Astrocyte of the hippocampus (primary cell): Measurements from ENCODE around the gene RBM22.

Experiments
- DNase-seq: peaks from one replicate; pipeline ENCODE4 v3.0.0; 2011; ENCODE audit warnings: low read depth, low spot score

RBM22 gene

DNA sequence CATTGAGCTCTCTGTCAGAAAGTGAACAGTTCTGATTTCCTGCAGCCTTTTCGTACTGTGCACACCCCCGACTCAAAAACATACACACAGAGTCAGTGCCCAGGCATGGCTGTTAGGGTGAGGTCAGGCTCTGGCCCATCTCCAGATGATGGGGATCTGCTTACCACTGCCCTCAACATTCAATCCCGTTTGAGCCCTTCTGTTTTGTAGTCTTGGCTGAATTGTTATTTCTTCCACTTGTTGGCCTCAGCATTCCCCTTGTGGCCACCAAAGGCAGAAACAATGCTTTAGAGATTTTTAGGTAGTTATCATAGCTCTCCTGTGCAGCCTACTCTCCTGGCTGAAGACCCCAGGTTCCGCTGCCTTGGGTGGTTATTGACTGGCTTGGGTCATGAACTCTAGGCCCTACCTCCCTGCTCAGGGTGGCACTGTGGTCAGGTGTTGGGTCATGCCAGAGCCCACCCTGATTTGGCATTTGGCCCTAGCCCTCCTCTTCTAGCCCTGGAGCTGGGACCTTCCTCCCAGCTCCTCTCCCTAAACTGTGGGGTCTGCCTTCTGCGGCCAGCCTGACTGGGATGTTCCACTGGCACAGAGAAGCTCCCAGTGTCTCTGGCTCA, 47.6 kb downstream of the RBM22 start:
- peak; percentile 81 for DNase-seq

DNA sequence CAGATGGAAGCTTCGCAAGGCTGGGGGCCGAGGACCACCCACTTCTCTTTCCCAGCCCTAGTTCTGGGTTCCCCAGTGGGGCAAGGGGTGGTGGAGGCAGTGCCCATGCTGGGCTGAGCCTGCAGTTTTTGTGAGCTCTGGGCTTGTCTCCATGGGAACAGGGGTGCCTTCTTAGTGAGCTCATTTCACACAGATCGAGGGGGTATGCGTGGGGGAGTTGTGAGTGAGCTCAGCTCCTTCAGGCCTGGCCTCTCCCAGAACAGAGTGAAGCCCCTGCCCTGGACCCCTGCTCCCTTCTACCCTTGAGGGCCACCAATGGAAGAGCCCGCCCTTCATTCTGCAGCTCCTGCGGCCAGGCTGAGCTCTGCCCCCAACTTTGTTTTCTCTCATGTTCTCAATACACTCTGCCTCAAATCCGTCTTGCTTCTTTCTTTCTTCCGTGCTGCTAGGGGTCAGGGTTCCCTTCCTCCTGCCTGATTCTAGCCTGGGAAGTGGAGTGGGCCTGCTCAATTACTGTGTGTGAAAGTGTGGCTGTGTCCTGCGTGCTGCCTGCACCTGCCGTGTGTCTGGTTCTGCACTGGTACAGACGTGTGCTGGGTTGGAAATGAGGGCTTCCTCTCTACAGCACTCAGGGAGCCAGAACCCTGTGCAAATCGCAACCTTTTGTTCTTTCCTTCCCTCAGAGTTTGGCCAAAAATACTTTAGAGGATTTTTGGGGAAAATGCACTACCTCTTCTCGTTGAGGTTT, 48.8 kb downstream of the RBM22 start:
- DNase-seq = no peak

DNA sequence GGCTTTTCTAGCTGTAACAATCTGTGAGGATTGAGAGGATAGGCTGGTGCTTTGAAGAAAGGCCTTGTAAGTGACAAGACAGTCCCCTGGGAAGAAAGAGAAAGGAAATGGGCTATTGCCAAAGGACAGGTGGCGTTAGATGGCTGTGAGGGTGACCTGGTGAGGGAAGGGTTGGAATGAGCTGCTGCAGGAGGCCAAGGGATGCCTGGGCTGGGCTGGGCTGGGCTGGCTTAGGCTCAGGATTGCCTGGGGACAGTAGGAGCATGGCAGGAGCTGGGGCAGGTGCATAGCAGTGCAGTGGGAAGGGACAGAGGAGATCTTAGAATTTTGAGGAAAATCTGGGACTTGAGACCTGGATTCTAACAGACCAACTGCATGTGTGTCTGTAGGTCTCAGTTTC, 49.5 kb downstream of the RBM22 start:
- no peak for DNase-seq

DNA sequence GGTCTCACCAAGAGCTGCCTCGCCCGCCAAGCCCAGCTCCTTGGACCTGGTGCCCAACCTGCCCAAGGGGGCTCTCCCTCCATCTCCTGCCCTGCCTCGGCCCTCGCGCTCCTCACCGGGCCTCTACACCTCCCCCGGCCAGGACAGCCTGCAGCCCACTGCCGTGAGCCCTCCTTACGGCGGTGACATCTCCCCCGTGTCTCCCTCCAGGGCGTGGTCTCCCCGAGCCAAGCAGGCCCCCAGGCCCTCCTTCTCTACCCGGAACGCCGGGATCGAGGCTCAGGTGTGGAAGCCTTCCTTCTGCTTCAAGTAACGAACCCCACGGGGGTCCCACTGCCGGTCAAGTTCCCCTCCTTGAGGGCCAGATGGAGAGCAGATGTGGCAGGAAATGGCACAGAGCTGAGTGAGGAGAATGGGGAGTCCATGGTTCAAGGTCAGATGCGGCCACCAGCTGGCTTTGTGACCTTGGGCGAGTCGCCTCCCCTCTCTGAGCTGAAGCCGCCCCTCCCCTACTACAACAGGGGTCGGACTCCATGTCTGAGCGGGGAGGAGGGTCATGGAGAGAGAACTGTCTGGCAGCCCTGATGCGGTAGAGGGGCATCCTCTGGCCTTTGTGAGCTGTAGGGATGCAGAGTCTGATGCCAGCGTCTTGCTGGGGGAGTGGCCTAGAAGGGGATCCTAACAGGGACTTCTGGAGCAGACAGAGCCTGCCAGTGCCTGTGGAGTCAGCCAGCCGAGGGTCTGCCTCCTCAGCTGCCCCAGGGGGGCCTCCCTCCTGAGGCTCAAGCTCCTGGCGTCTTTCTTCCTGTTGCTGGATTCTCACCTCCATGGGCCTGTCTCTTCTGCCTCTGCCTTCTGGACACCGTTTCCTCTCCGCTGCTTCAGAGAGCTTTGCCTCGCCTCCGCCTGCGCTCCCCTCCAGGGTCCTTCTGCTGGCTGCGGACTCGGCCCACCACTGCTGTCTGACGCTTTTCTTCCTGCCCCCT, 50.5 kb downstream of the RBM22 start:
- no peak for DNase-seq

DNA sequence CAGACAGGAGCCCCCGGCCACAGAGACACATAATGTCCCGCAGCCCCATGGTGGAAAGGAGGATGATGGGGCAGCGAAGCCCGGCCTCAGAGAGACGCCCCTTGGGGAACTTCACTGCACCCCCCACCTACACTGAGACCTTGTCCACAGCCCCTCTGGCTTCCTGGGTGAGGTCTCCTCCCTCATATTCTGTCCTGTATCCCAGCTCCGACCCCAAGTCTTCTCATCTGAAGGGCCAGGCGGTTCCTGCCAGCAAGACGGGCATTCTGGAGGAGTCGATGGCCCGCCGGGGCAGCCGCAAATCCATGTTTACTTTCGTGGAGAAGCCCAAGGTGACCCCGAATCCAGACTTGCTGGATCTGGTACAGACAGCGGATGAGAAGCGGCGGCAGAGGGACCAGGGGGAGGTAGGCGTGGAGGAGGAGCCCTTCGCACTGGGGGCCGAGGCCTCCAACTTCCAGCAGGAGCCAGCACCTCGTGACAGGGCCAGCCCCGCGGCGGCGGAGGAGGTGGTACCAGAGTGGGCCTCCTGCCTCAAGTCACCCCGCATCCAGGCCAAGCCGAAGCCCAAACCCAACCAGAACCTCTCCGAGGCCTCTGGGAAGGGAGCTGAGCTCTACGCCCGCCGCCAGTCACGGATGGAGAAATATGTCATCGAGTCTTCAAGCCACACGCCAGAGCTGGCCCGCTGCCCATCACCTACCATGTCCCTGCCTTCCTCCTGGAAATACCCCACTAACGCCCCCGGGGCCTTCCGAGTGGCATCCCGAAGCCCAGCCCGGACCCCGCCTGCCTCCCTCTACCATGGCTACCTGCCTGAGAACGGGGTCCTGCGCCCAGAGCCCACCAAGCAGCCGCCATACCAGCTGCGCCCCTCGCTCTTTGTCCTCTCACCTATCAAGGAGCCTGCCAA, 51.5 kb downstream of the RBM22 start:
- no peak for DNase-seq

DNA sequence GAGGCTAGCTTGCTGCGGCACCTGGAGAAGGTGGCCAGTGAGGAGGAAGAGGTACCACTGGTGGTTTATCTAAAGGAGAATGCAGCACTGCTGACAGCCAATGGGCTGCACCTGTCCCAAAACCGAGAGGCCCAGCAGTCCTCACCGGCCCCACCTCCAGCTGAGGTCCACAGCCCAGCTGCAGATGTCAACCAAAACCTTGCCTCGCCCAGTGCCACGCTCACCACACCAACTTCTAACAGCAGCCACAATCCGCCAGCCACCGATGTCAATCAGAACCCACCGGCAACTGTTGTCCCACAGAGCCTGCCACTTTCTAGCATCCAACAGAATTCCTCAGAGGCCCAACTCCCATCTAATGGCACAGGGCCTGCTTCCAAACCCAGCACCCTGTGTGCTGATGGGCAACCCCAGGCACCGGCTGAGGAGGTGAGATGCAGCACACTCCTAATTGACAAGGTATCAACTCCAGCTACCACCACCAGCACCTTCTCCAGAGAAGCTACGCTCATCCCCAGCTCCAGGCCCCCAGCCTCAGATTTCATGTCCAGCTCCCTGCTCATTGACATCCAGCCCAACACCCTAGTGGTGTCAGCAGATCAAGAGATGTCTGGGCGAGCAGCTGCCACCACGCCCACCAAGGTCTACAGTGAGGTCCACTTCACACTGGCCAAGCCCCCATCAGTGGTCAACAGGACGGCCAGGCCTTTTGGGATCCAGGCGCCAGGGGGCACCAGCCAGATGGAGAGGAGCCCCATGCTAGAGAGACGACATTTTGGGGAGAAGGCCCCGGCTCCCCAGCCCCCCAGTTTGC, 52.4 kb downstream of the RBM22 start:
- no peak for DNase-seq

DNA sequence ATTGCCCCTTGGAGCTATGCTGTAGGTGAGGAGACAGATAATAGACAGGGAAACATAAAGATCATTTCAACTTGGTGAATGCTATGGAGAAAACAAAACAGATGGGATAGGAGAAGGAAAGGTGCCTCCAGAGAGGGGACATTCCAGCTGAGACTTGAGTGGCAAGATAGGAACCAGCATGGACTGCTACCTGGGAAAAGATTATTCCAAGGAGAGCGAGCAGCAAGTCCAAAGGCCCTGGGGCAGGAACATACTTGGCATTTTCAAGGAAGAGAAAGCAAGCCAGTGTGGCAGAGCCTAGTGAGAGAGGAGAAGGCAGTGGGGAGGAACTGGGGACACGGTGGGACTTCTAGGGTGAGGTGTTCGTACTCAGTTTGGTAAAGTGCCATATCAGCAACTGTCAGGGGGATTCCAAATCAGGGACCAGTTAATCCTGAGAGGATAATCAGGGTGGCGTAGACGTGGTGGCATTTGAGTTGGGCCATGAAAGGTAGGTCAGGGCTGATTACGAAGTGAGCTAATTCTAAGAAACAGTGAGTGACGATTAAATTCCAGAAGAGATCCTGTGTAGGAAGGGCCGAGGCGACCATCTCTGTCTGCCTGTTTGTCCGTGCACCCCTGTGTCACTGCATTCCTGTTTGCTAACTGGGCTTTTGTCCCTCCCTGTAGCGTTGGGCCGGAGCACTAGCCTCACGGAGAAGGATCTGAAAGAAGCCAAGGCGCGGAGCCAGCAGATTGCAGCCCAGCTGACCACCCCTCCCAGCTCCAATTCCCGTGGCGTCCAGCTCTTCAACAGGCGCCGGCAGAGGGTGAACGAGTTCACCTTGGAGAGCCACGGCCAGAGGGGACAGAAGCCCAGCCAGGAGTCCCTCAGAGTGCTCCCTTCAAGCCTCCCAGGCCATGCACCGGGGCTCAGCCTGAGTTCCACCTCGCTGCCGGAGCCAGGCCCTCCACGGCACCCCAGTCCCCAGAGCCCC, 53.3 kb downstream of the RBM22 start:
- DNase-seq = peak; percentile 70

DNA sequence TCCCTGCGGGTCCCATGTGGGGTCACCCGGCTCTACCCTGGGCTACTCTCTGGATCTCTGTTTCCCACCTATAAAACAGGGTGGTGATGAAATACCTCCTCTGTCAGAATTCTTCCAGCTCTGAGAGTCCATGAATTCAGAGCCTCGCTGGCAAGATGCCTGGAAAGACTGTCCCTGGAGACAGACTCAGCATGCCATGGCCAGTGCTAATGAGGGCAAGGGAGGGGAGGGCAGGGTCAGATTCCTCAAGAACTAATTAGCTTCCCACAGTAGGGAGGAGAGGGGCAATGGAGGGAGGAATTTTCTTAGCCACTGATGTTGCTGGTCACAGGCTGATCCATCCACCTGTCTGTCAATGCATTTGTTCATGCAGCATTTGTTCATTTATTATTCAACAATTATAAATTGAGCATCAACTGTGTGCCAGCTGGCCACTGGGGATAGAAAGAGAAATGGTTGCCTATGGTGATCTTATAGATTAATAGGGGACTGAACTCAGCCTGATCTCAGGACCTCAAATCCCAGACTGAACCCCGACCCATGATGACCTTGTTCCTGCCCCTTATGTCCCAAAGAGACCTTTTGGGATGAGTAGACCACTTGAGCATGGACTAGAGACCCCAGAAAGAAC, 55.7 kb downstream of the RBM22 start:
- peak; percentile 94 for DNase-seq

DNA sequence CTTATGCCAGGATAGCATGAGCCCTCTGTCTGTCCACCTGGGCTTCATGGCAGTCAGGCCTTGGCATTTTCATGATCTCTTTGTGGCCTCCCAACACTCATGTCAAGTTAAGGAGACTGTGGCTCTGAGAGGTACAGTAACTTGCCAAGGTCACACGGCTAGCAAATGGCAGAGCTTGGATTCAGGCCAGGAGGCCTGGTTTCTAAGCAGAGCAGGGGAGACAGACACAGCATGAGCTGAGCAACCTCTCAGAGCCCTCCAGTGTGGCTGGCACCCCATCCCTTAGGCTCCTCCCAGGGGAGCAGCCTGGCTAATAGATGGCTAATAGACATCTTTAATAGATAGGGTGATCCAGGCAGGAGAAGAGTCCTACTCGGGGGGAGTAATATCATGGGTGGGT, 56.3 kb downstream of the RBM22 start:
- peak; percentile 67 for DNase-seq

DNA sequence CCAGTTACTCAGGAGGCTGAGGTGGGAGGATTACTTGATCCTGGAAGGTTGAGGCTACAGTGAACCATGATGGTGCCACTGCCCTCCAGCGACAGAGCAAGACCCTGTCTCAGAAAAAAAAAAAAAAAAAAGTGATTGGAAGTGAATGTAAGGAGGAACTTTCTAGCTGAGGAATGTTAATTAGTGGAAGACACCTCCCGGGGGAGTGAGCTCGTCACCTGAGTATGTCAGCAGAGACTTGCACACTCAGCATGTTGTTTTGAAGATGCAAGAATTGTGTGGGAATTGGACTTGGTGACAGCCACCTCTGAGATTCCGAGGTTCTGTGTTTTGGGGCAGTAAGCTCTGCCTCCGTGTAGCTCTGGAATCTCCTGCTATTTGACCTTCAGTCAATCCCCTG, 56.8 kb downstream of the RBM22 start:
- peak; percentile 50 for DNase-seq

DNA sequence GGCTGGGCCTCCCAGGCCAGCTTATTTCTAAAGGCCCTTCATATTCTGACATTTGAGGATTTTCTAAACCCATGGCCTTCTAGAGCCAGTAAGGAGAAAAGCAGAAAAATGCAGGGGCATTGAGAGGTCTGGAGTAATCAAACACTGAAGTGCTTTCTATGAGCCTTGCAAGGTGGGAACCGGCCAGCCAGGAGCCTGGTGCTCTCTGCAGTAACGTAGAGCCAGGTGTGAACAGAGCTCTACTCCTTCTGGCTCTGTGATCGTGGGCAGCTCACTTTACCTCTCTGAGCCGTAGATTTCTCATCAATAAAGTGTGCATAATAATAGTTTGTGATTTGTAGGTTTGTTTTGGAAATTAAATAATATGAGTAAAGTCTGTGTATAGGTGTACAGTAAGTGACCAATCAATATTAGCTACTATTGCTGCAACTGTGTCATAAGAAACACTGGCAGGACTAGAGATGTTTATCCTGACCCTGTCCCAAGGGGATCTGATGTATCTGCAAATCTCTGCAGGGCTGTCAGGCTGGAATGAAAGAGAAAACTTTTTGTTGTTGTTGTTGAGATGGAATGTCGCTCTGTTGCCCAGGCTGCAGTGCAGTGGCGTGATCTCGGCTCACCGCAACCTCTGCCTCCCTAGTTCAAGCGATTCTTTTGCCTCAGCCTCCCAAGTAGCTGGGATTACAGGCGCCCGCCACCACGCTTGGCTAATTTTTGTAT, 57.7 kb downstream of the RBM22 start:
- DNase-seq = no peak

DNA sequence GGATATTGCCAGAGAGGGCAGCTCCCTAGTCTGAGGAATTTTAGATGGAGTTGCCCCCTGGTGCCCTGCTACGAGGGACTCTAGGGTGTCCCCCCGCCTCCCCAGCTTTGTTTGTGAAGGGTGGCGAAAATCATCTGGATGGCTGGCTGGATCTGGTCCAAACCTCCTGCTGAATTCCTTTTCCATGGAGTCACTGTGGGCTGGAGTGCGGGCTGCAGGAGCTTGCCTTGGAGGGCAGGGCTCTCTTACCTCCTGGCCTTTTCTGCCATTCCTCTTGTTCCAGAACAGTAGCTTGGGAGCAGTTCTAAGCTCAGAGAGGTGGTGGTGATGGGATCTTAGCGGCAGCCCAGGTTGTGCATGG, 58.3 kb downstream of the RBM22 start:
- peak; percentile 98 for DNase-seq

DNA sequence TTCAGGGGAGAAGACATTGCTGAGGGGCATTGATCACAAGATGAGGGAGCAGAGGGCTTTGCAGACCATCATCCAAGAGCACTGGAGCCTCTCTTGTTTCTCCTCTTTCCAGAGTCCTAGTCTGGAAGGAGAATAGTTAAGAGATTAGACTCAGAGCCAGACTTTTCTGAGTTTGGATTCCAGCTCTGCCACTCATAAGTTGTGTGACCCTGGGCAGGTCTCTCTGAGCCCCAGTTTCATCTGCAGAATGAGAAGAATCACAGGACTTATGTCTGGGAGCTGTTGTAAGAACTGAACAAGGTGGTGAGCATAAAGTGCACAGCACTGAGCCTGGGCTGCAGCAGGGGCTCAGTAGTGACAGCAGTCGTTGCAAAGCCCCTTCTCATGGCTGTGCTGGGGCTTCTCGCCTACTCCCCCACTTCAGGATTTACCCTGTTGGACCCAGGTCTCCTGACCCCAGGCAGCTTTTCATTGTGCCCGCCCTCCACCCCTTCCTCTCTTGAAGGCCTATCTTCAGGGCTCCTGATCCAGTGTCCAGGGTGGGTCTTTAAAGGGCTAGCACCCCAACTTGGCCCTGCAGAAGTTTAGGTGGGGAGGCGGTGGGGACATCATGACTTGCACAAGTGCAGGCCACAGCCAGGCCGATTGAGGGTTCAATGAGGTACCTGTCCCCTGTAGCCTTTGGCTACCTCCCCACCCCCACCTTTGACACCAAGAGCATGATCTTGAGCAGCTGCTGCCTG, 58.9 kb downstream of the RBM22 start:
- DNase-seq = no peak

DNA sequence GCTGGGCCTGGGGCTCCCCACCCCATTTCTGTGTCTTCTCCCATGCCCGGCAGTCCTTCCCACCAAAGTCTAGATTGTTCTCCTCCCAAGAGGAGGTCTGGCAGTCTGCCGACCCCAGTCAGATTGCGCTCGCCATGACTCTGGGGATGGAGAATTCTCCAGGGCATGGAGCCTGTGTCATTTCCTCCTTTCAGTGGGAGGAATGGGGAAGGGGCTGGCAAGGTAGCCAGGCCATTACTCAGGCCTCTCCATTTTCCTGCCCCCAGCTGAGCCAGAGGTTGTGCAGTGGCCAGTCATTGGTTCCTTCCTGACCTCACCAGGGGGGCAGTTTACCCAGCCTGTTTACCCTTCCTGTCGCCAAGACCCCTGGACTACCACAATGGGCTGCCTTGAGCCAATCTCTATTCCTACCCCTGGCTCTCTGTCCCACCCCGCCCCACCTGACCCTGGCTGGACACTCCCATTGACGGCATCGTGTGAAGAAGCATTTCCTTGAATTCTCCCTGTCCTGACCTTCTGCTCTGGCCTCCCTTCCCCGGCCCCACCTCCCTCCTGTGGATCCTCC, 59.8 kb downstream of the RBM22 start:
- DNase-seq = peak; percentile 90
